HCT116 (cell line): ENCODE measurements around the gene NEK3. TPM values are rescaled to one million over a fixed set of nuclear protein-coding genes. Genes with fewer than 3 reads are reported as not detected.
"Not testable (repeated sequence)": the region's sequence is repeated elsewhere in the genome, so short reads cannot be mapped to it uniquely, and the experiment has no call there.

ENCODE experiments used
- ATAC-seq: fragments of 200-7000 bp; cut with Tn5 transposase; 2 replicates; pipeline ENCODE4 v1.9.1; 2020; ENCODE audit warnings: mild to moderate bottlenecking, moderate library complexity
- BruUV-seq: library from RNA; stranded (reverse); fragments of 400-500 nt; replicated peaks from 2 replicates; lab custom pipeline; 2021; lab: Mats Ljungman, UMichigan
- CTCF ChIA-PET: fragments of 300-600 bp; sonication (Branson Sonifier 250); formaldehyde crosslinking; loops from one replicate; lab custom pipeline; 2021; ENCODE audit warnings: antibody characterized with exemption; lab: Charles Lee
- POLR2A ChIA-PET: fragments of 300-600, 350-600 bp; sonication (Branson Sonifier 250); formaldehyde crosslinking; loops from one replicate; lab custom pipeline; 2021; ENCODE audit warnings: antibody characterized with exemption; lab: Charles Lee
- RAD21 ChIA-PET, 2 experiments: fragments of 300-600 bp; sonication (Branson Sonifier 250); formaldehyde crosslinking; loops; one replicate each; lab custom pipeline; 2023; ENCODE audit warnings: low total read pairs in 2 of 2; ENCODE audit not compliant: uncharacterized antibody in 2 of 2, unreplicated experiment in 2 of 2, low non-redundant PET in 1 of 2; lab: Charles Lee
- DNase-seq: peaks from one replicate; pipeline ENCODE4 v3.0.0-alpha.2; 2010; ENCODE audit warnings: low read depth, low spot score
- H2AFZ ChIP-seq: fragments of 200-600 bp; shearing (Covaris generic), sonication (generic); 2 replicates; pipeline ENCODE4 v1.6.1; 2017; ENCODE audit warnings: low read depth, mixed run types, mixed read lengths, antibody characterized with exemption, low read length; ENCODE audit not compliant: poor library complexity, severe bottlenecking
- H3K27ac ChIP-seq: 2 replicates; pipeline ENCODE4 v1.5.1; 2012; ENCODE audit warnings: low read depth, low read length
- H3K27me3 ChIP-seq: fragments of 200-600 bp; sonication (generic); 2 replicates; pipeline ENCODE4 v1.6.1; 2016; ENCODE audit warnings: mixed run types, low read length, mixed read lengths; ENCODE audit not compliant: insufficient read depth
- H3K36me3 ChIP-seq, 2 experiments: fragments of 200-500 bp in 1 of 2; fragments of 200-600 bp in 1 of 2; sonication (Bioruptor generic) in 1 of 2; sonication (generic) in 1 of 2; 2 replicates each; pipeline versions ENCODE4 v1.5.1 to v1.6.1; 2014 to 2016; ENCODE audit warnings: low read length in 2 of 2, inconsistent platforms in 1 of 2, mixed read lengths in 1 of 2, mixed run types in 1 of 2; ENCODE audit not compliant: insufficient read depth in 2 of 2, control insufficient read depth in 1 of 2
- H3K4me1 ChIP-seq, 2 experiments: fragments of 200-600 bp in 1 of 2; sonication (generic) in 1 of 2; 2 replicates each; pipeline versions ENCODE4 v1.5.1 to v1.6.1; 2012 to 2017; ENCODE audit warnings: low read length in 2 of 2, inconsistent platforms in 1 of 2, mild to moderate bottlenecking in 1 of 2, mixed read lengths in 1 of 2, mixed run types in 1 of 2, moderate library complexity in 1 of 2; ENCODE audit not compliant: insufficient read depth in 2 of 2, control insufficient read depth in 1 of 2
- H3K4me2 ChIP-seq: fragments of 200-600 bp; sonication (generic); 2 replicates; pipeline ENCODE4 v1.6.1; 2017; ENCODE audit warnings: mixed run types, low read length, mixed read lengths
- H3K4me3 ChIP-seq, 2 experiments: fragments of 200-600 bp in 1 of 2; sonication (generic) in 1 of 2; replicated peaks in 1 of 2; 2 replicates each; pipeline ENCODE4 v1.5.1; 2011 to 2016; ENCODE audit warnings: low read length in 2 of 2, control low read depth in 1 of 2, low read depth in 1 of 2, mild to moderate bottlenecking in 1 of 2, mixed read lengths in 1 of 2, mixed run types in 1 of 2
- H3K79me2 ChIP-seq: fragments of 200-600 bp; sonication (generic); 2 replicates; pipeline ENCODE4 v1.6.1; 2017; ENCODE audit warnings: mild to moderate bottlenecking, mixed run types, low read length, moderate library complexity, mixed read lengths; ENCODE audit not compliant: insufficient read depth
- H3K9ac ChIP-seq: fragments of 200-600 bp; sonication (generic); 2 replicates; pipeline ENCODE4 v1.6.1; 2016; ENCODE audit warnings: low read length, mixed read lengths
- H3K9me2 ChIP-seq: fragments of 200-600 bp; sonication (generic), shearing (Covaris generic); 2 replicates; pipeline ENCODE4 v1.6.1; 2017; ENCODE audit warnings: mixed run types, mild to moderate bottlenecking, moderate library complexity; ENCODE audit not compliant: insufficient read depth
- H3K9me3 ChIP-seq, 2 experiments: fragments of 200-500 bp in 1 of 2; fragments of 200-600 bp in 1 of 2; sonication (Bioruptor generic) in 1 of 2; sonication (generic) in 1 of 2; 2 replicates each; pipeline ENCODE4 v1.6.1; 2014 to 2017; ENCODE audit warnings: low read length in 2 of 2, mixed read lengths in 2 of 2, inconsistent platforms in 1 of 2, low read depth in 1 of 2, mild to moderate bottlenecking in 1 of 2, mixed run types in 1 of 2, moderate library complexity in 1 of 2; ENCODE audit not compliant: control insufficient read depth in 1 of 2, insufficient read depth in 1 of 2
- H4K20me1 ChIP-seq: fragments of 200-600 bp; sonication (generic), shearing (Covaris generic); 2 replicates; pipeline ENCODE4 v1.6.1; 2017; ENCODE audit warnings: mixed run types, mild to moderate bottlenecking, moderate library complexity; ENCODE audit not compliant: insufficient read depth
- RAD21 ChIP-seq: IDR thresholded peaks from 2 replicates; pipeline ENCODE4 v1.6.1; 2012; ENCODE audit warnings: low read depth, mild to moderate bottlenecking
- ZNF274 ChIP-seq: fragments of 200-500 bp; sonication (Bioruptor generic); IDR thresholded peaks from 2 replicates; pipeline ENCODE4 v1.6.1; 2014; ENCODE audit warnings: mild to moderate bottlenecking, low read depth, low read length, inconsistent platforms
- intact Hi-C: fragments of 100-400 bp; cut with micrococcal nuclease; formaldehyde crosslinking; loops from 2 replicates; pipeline ENCODE4 v1.10.0; 2022
- total RNA-seq: library from RNA; stranded (reverse); gene quantifications from one replicate; pipeline ENCODE4 v1.2.1, GENCODE V29; 2021; ENCODE audit not compliant: unreplicated experiment
- TF ChIP-seq, protein P1 (sequence below), 3 experiments: fragments of 200-600 bp in 1 of 3; sonication (generic) in 1 of 3; IDR thresholded peaks in 2 of 3; conservative IDR thresholded peaks in 1 of 3; 2 replicates each; pipeline ENCODE4 v1.5.1; 2012 to 2017; ENCODE audit warnings: low read depth in 2 of 3, low read length in 2 of 3, antibody characterized with exemption in 1 of 3, borderline replicate concordance in 1 of 3, control low read depth in 1 of 3, mild to moderate bottlenecking in 1 of 3, mixed read lengths in 1 of 3, mixed run types in 1 of 3, moderate library complexity in 1 of 3; ENCODE audit not compliant: insufficient read depth in 1 of 3

NEK3 gene
- total RNA-seq, 1 experiment from 2014 or later, result 15.7 TPM

DNA sequence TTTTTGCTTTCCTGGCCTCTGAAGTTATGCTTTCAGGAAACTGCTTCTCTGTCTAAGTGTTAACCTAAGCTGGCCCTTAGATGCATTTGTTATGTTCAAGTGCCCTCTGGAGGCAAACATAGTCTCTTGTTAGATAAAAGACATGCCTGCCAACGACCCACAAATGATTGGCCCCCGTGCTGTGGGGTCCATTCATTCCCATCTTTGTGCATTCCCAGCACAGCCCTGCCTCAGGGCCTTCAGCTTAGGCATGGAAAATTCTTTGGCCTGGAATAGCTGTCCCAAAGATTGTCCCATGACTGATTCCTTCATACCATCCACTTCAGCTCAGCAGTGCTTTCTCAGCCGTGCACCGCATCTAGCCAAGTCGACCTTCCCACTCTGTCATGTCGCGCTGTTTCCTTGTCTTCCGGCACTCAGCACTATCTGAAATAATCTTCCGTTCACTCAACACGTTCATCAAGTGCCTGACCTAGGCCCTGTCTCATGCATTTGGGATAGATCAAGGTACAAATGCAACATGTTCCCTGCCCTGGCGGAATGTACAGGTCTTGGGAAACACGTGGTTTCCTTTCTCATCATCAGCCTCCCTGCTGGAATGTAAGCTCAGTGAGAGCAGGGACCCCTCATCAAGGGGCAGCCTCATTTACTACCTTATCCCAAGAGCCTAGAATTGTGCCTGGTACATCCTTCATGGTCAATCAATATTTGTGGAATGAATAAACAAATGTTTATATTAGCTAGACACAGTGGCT lies 42.2 kb upstream of the NEK3 start:
- H3K27ac ChIP-seq, H3K9me2 ChIP-seq, H3K79me2 ChIP-seq, H3K4me1 ChIP-seq, BruUV-seq, H2AFZ ChIP-seq, H3K9me3 ChIP-seq, H3K36me3 ChIP-seq, H3K4me2 ChIP-seq, H3K4me3 ChIP-seq, POLR2A ChIA-PET, H3K9ac ChIP-seq, H4K20me1 ChIP-seq, H3K27me3 ChIP-seq: not testable (repeated sequence)
- TF ChIP-seq, protein P1, sequence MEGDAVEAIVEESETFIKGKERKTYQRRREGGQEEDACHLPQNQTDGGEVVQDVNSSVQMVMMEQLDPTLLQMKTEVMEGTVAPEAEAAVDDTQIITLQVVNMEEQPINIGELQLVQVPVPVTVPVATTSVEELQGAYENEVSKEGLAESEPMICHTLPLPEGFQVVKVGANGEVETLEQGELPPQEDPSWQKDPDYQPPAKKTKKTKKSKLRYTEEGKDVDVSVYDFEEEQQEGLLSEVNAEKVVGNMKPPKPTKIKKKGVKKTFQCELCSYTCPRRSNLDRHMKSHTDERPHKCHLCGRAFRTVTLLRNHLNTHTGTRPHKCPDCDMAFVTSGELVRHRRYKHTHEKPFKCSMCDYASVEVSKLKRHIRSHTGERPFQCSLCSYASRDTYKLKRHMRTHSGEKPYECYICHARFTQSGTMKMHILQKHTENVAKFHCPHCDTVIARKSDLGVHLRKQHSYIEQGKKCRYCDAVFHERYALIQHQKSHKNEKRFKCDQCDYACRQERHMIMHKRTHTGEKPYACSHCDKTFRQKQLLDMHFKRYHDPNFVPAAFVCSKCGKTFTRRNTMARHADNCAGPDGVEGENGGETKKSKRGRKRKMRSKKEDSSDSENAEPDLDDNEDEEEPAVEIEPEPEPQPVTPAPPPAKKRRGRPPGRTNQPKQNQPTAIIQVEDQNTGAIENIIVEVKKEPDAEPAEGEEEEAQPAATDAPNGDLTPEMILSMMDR (IDR thresholded peaks at IDR 0.05 in 2 of 3, conservative IDR thresholded peaks at IDR 0.05 in 1 of 3; ENCODE audit: borderline replicate concordance in 1 of 3, insufficient read depth in 1 of 3, low read depth in 2 of 3, low read length in 2 of 3), result peak; percentile 20 to 49 (median 23); a peak in 3 of 6 replicates
- TF ChIP-seq RAD21, result peak; percentile 73
- intact Hi-C loops, result loop anchor here (1.0 to 2.0 kb wide), 3 partner anchors 75 to 386 kb away; no protein-coding TSS in a partner anchor
- DNase-seq, result peak; percentile 40
- peak; percentile 89 for ATAC-seq
- RAD21 ChIA-PET, result interaction anchor here in 1 of 2 experiments (0.7 kb wide), 1 partner anchor 38 kb away, joined by 3 read pairs; no protein-coding TSS in a partner anchor
- CTCF ChIA-PET, result interaction anchor here (0.7 to 2.1 kb wide), 3 partner anchors 306 to 404 kb away, joined by 4 to 5 read pairs (median 5); no protein-coding TSS in a partner anchor

DNA sequence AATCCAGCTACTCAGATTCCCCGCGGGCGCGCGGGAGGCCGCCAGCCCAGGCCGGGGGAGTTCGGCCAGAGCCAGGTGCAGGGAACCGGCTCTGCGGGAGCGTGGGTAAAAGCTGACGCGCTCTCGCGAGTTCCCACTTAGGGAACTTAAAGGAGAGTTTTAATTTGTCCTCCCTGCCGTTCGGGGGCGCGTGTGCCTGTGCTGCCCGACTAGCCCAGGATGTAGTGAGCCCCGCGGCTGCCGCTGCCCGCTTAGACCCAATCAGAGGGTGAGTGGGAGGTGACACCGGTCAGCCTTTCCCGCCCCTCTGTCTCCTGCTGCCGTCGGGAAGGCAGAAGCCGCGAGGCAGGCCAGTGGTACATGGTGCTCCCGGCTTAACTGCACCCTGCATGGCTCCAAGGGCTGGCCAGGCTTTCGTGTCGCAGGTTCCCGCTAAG lies 36.0 kb upstream of the NEK3 start:
- intact Hi-C loops, result no loop called here
- CTCF ChIA-PET, result no interaction called here

More for the DNA sequence above, 36.0 kb upstream of the NEK3 start:
- Histone ChIP-seq H2AFZ (no peak overlapping the region), H3K27ac (no peak overlapping the region), H3K4me3 (no peak overlapping the region), H3K4me2 (peak overlapping the region; percentile 92; the same call in 1 of the 2 replicates), H3K27me3 (no peaks in the 10 kb centered on the region), H3K36me3 (no peaks in the 10 kb centered on the region), H3K4me1 (peaks cover 6 to 14% of the 10 kb centered on the region in 2 experiments; a peak in 3 of 4 replicates), H3K79me2 (peaks cover 36% of the 10 kb centered on the region), H3K9ac (no peak overlapping the region), H3K9me2 (no peaks in the 10 kb centered on the region), H4K20me1 (no peaks in the 10 kb centered on the region), H3K9me3 (no peaks in the 10 kb centered on the region)
- BruUV-seq, result no TSS peak
- TF ChIP-seq ZNF274, result no peak
- ATAC-seq, result no peak
- ChIA-PET POLR2A (no interaction called here), RAD21 (no interaction called here)
- no peak for DNase-seq
